ENCODE measurements around the gene ATP13A5.

The ATP13A5 gene

DNA sequence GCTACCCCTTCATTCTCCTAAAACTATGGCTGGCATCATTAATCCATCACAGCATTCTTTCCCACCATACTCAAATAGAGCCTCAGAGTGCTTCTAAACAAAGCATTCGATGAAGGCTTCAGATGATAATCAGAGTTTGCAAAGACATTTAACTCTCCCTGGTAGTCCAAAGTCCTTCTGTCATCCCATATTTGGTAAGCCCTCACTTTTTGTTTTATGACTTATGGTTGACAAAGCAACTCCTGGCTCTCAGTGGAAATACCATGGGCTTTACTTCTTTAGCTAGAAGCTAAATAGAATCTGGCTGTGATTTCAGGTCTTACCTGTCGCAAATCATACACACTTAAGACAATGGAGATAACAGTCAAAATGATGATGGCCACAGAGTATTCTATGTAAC is 27.8 kb downstream of the ATP13A5 start:
- TF ChIP-seq TEAD4 (IDR thresholded peaks at IDR 0.05) (no peak), CEBPB (IDR thresholded peaks at IDR 0.05) (no peak), TCF12 (IDR thresholded peaks at IDR 0.05; ENCODE audit: low read depth) (no peak), FOXM1 (IDR thresholded peaks at IDR 0.05; ENCODE audit: borderline replicate concordance, low read depth) (no peak), RAD21 (IDR thresholded peaks at IDR 0.05; ENCODE audit: low read depth) (no peak), YY1 (IDR thresholded peaks at IDR 0.05; ENCODE audit: low read depth) (no peak), NFIC (IDR thresholded peaks at IDR 0.05) (no peak), TAF1 (IDR thresholded peaks at IDR 0.05; ENCODE audit: low read depth) (no peak), EP300 (IDR thresholded peaks at IDR 0.05; ENCODE audit: borderline replicate concordance) (no peak), ZBTB7A (IDR thresholded peaks at IDR 0.05; ENCODE audit: low read depth) (no peak), CREB1 (IDR thresholded peaks at IDR 0.05; ENCODE audit: low read depth) (no peak)
- TF ChIP-seq, protein P1, sequence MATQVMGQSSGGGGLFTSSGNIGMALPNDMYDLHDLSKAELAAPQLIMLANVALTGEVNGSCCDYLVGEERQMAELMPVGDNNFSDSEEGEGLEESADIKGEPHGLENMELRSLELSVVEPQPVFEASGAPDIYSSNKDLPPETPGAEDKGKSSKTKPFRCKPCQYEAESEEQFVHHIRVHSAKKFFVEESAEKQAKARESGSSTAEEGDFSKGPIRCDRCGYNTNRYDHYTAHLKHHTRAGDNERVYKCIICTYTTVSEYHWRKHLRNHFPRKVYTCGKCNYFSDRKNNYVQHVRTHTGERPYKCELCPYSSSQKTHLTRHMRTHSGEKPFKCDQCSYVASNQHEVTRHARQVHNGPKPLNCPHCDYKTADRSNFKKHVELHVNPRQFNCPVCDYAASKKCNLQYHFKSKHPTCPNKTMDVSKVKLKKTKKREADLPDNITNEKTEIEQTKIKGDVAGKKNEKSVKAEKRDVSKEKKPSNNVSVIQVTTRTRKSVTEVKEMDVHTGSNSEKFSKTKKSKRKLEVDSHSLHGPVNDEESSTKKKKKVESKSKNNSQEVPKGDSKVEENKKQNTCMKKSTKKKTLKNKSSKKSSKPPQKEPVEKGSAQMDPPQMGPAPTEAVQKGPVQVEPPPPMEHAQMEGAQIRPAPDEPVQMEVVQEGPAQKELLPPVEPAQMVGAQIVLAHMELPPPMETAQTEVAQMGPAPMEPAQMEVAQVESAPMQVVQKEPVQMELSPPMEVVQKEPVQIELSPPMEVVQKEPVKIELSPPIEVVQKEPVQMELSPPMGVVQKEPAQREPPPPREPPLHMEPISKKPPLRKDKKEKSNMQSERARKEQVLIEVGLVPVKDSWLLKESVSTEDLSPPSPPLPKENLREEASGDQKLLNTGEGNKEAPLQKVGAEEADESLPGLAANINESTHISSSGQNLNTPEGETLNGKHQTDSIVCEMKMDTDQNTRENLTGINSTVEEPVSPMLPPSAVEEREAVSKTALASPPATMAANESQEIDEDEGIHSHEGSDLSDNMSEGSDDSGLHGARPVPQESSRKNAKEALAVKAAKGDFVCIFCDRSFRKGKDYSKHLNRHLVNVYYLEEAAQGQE (IDR thresholded peaks at IDR 0.05; ENCODE audit: low read depth), result no peak
- TF ChIP-seq, protein P2, sequence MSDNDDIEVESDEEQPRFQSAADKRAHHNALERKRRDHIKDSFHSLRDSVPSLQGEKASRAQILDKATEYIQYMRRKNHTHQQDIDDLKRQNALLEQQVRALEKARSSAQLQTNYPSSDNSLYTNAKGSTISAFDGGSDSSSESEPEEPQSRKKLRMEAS (IDR thresholded peaks at IDR 0.05), result no peak
- TF ChIP-seq, protein P3, sequence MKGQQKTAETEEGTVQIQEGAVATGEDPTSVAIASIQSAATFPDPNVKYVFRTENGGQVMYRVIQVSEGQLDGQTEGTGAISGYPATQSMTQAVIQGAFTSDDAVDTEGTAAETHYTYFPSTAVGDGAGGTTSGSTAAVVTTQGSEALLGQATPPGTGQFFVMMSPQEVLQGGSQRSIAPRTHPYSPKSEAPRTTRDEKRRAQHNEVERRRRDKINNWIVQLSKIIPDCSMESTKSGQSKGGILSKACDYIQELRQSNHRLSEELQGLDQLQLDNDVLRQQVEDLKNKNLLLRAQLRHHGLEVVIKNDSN (IDR thresholded peaks at IDR 0.05), result no peak

GRCh38 chr3:193348686-193349085 is 29.9 kb downstream of the ATP13A5 start:
- no peak for TF ChIP-seq RAD21 (IDR thresholded peaks at IDR 0.05; ENCODE audit: low read depth)
- no peak for TF ChIP-seq TEAD4 (IDR thresholded peaks at IDR 0.05)
- TF ChIP-seq, protein P3 (IDR thresholded peaks at IDR 0.05), result no peak
- no peak for TF ChIP-seq TCF12 (IDR thresholded peaks at IDR 0.05; ENCODE audit: low read depth)
- TF ChIP-seq, protein P2 (IDR thresholded peaks at IDR 0.05), result no peak
- no peak for TF ChIP-seq FOXM1 (IDR thresholded peaks at IDR 0.05; ENCODE audit: borderline replicate concordance, low read depth)
- no peak for TF ChIP-seq EP300 (IDR thresholded peaks at IDR 0.05; ENCODE audit: borderline replicate concordance)
- TF ChIP-seq, protein P1 (IDR thresholded peaks at IDR 0.05; ENCODE audit: low read depth), result no peak

- no peak for TF ChIP-seq NFIC (IDR thresholded peaks at IDR 0.05)
- no peak for TF ChIP-seq TAF1 (IDR thresholded peaks at IDR 0.05; ENCODE audit: low read depth)
- no peak for TF ChIP-seq RAD21 (IDR thresholded peaks at IDR 0.05; ENCODE audit: low read depth)
- no peak for TF ChIP-seq EP300 (IDR thresholded peaks at IDR 0.05; ENCODE audit: borderline replicate concordance)
- TF ChIP-seq TEAD4 (IDR thresholded peaks at IDR 0.05), result no peak
- TF ChIP-seq, protein P1 (IDR thresholded peaks at IDR 0.05; ENCODE audit: low read depth), result no peak
- no peak for TF ChIP-seq CEBPB (IDR thresholded peaks at IDR 0.05)
- TF ChIP-seq TCF12 (IDR thresholded peaks at IDR 0.05; ENCODE audit: low read depth), result no peak
- no peak for TF ChIP-seq CREB1 (IDR thresholded peaks at IDR 0.05; ENCODE audit: low read depth)
- no peak for TF ChIP-seq FOXM1 (IDR thresholded peaks at IDR 0.05; ENCODE audit: borderline replicate concordance, low read depth)
- TF ChIP-seq, protein P2 (IDR thresholded peaks at IDR 0.05), result no peak
- TF ChIP-seq EGR1 (IDR thresholded peaks at IDR 0.05), result no peak
- no peak for TF ChIP-seq ZBTB7A (IDR thresholded peaks at IDR 0.05; ENCODE audit: low read depth)
- no peak for TF ChIP-seq YY1 (IDR thresholded peaks at IDR 0.05; ENCODE audit: low read depth)
- TF ChIP-seq, protein P3 (IDR thresholded peaks at IDR 0.05), result no peak
Observed at GRCh38 chr3:193347521-193348501, 30.7 kb downstream of the ATP13A5 start.

All from Ishikawa (cell line).